Occipital lobe (tissue), 2 donors: ENCODE data around the gene CHST15. TPM values are rescaled to one million over a fixed set of nuclear protein-coding genes. Genes with fewer than 3 reads are reported as not detected.

Experiments
- DNase-seq: peaks from one replicate; lab custom pipeline; 2025; lab: John Stamatoyannopoulos, UW
- total RNA-seq: library from RNA; depleted of rRNA; stranded (reverse); fragments of >200 nt; gene quantifications from one replicate; pipeline ENCODE4 v1.2.3, GENCODE V29; 2014

Gene CHST15
- total RNA-seq, 1 donor from 2014 or later: 58.6 TPM

DNA sequence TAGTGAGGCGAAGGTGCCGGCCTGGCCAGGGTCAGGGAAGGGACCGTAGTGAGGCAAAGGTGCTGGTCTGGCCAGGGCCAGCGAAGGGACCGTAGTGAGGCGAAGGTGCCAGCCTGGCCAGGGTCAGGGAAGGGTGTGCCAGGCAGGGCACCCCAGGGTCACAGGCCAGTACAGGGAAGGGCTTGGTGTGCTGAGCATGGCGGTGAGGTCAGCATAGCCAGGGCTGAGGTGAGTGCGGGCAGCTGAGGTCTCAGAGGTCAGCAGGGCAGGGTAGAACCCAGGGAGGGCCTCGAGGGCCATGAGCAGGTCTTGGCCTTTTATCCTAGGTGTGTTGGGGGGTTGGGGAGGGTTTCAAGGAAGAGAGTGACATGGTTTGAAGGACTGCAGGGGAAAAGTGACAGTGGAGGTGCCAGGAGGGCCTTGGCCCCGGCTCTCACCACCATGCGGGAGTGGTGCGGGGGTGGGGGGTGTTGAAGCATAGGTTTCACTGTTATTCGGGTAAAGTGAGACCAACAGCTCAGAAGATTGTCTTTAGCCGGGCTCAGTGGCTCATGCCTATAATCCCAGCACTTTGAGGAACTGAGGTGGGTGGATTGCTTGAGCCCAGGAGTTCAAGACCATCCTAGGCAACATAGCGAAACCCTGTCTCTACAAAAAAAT lies 93.3 kb downstream of the CHST15 start:
- DNase-seq: no peak

DNA sequence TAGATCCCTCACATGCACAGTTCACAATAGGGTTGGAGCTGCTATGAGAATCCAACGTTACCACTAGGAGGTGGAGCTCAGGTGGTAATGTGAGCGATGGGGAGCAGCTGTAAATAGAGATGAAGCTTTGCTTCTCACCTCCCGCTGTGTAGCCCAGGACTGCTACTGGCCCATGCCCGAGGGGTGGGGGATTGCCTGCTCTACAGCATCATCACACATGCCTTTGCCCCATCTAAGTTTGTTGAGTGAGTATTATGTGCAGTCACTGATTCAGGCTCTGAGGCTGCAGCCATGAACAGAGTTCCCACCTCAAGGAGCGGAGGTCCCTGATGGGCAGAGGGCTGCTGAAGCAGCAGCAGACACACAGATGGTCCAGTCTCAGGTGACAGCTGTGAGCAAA lies 94.1 kb downstream of the CHST15 start:
- no peak for DNase-seq

DNA sequence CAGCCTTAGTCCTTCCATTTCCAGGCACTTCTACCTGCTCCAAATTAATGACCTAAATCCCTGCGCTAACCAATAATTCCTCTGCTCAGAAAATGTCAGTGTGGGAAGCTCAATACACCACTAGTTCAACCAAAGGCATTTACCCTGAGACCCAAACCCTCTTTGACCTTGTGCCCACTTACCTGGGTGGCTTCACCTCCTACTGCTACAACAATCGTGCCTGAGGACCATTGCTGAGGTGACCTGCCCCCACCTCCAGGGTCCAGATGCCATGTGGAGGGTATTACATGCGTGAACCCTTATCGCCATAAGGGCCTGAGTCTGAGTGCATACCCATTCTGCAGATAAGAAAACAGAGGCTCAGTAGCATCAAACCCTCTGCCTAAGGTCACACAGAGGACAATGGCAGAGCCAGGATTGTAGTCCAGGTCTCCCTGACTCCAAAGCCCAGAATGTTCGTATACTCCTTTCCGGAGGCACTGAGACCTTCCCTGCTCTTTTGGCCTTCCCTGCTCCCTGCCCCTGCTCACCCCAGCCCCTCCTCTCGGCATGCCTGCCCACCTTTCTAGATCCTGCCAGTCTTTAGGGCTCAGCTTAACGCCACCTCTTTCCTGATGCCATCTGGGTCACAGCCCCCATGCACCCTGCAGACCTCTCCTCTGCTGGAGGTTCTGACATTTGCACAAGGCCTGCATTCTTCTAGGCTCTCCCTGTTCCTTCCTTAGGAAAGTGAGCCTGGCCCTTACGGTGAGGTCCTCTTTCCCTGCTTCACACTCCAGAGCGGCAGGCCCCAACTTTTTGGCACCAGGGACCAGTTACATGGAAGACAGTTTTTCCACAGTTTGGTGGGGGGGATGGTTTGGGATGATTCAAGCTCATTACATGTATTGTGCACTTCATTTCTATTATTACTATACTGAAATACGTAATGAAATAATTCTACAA lies 94.9 kb downstream of the CHST15 start:
- no peak for DNase-seq

DNA sequence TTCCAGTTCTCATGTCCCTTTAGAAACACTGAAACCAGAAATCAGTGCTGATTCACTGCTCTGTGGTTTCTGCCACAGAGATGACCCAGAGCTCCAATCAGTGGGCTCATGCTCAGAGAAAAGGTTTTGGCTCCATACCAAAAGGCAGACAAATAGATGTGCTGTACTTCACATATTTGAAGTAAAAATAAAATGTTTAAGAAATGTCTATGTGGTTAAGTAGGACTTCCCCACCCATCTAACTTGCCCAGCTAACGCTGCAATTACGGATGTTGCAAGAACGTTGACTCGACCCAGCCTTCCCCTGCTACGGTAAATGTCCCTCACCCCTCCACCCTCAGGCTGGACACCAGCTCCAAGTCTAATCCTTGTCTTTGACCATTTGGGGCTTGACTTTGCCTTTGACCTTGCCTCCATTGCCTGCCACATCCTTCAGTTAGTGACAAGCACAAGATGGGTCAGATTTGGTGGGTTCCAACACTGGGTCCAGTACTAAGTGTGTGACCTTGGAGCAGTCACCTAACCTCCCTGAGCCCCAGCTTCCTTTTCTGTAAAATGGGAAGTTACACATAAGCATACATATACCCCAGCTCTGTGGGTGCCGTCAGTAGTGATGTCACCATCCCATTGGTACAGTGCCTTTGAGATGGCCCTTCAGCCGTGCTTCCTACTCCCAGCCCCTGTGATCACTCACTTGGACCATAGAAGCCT lies 95.8 kb downstream of the CHST15 start:
- DNase-seq: no peak

DNA sequence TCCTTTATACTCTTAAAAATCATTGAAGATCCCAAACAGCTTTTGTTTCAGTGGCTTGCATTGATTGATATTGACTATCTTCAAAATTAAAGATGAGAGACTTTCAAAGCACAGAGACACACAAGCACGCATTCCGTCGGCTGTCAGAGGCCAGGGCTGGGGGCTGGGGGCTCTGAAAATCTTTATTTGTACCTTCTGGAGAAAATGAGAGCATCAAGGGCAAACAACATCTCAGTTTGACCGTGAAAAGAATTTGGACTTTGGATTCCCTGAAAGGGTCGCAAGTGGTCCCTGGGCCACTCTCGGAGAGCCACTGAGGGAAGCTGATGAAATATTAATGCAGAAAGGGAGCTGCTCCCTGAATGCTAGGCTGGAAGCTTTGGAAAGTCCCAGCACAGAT lies 96.4 kb downstream of the CHST15 start:
- DNase-seq: no peak

DNA sequence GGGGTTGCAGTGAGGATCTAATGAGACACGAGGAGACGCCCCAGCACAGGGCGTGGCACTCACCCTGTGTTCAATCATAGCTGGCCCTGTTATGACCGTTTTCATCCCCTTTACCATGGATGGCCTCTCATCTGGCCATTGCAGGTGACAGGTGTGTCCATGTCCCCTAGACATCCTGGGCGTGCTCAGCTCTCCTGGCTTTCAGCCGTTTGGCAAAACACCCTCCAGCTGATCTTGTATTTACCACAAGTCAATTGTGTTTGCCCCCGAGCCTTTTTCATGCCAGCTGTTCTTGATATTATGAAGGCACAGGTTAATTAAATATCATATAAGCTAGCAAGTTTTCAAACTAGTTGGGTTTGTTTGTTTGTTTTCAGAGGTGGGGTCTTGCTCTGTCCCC lies 97.1 kb downstream of the CHST15 start:
- DNase-seq: no peak

DNA sequence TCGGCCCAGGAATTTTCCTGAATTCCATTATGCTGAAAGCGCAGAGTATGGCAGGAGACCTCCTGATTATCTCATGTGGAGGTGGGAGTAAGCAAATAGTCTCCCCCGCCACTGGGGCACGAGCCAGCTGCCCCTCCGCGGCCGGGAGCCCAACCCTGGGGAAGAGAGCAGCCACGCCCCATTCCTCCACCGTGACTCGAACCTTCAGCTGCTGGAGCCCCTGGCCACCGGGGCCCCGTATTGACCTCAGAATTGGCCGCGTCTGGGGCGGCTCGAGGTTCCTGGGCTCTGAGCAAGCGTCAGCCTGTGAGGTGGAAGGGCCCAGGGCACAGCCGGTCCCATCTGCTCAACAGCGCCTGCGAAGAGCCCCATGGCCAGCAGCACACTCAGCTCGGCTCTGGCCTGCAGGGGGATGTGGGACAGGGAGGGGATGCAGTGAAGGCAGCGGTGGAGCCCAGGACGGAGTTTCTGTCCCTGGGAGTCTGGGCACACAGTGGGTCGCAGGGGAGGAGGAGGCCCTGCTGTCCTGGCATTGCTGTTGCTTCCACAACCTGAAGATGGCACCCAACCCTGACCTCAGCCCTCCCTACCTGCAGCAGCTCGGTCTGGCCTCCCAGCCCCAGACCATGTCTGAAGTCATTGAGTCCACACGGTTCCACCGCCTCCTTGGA lies 97.8 kb downstream of the CHST15 start:
- DNase-seq: no peak

DNA sequence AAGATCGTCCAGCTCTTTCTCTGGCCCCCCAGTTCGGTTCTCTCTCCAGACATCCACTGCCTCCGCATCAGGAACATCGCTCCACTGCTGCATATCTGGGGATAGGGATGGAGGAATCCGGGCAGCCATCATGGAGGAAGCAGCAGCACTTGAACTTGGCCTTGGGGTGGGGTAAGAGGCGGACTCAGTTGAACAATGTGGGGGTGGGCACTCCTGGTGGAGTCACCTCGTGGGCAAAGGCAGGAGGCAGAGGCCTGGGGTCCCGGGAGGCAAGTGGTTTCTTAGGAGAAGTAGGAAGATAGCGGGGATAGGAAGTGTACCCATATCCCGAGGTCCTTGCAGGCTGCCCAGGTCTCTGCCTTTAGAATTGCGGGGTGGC lies 98.3 kb downstream of the CHST15 start:
- DNase-seq: no peak

DNA sequence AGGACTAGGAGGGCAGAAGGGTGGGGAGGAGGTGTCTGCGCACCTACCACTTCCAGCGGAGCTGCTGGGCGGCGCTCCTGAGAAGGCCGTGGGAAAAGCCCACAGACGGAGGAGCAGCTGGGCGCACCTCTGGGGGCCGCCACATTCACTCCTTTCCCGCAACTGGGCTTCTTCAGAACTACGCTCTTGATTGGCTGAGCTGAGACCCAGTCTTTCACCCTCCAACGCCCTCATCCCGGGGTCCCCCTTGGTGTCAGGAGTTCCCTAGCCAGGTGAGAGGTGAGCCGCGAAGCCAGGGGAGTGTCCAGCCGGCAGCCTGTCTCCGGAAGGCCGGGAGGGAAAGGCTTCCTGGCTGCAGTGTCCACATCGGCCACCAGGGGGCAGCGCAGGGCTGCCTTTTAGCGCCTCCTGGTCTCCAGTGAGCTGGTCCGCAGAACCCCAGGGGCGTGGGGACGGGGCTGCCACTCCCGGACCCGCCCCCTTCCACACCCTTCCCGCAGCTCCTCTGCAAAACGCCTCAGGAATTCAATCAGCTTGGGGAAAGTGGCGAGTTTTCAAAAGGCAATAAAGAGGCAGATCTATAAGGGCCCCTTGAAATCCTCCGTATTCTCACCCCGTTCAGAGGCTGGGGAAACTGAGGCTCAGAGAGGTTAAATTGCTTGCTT lies 98.8 kb downstream of the CHST15 start:
- DNase-seq: peak; percentile 57

DNA sequence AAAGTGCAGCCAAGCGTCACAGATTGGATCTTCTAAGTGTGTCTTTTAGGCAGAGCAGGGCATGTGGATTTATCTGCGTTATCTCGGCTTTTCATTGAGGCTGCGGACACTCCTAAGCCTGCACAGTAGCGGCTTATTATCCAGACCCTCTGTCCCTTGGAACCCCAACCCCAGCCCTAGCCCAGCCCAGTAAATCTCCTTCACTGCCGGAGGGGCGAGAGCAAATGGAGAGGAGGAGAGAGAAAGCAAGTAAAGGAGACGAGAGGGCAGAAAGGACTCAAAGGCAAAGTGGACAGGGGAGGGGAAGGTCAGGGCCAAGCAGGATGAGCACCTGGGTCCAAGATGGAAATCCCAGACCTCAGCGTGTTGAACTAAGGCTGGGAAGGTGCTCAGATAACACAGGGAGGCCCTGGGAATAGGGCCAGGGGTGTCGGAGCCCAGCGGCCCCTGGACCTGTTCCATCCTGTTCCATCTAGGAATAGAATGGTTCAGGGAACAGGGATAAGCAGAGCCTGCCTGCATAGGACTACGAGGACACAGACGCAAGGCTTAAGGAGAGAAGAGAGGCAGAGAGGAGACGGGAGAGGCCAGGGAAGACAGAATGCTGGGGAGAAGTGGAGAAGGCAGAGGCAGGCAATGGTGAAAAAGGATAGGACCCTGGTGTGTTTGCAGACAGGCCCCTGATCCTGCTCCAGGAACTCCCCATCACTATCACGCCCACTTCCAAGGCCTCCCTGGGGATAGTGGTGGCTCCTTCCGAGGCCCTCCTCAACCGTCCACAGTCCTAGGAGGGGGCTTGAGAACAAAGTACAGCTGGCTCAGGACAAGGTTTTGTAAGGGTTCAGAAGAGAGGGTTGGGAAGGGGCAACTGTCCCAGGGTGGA lies 99.6 kb downstream of the CHST15 start:
- DNase-seq: no peak

DNA sequence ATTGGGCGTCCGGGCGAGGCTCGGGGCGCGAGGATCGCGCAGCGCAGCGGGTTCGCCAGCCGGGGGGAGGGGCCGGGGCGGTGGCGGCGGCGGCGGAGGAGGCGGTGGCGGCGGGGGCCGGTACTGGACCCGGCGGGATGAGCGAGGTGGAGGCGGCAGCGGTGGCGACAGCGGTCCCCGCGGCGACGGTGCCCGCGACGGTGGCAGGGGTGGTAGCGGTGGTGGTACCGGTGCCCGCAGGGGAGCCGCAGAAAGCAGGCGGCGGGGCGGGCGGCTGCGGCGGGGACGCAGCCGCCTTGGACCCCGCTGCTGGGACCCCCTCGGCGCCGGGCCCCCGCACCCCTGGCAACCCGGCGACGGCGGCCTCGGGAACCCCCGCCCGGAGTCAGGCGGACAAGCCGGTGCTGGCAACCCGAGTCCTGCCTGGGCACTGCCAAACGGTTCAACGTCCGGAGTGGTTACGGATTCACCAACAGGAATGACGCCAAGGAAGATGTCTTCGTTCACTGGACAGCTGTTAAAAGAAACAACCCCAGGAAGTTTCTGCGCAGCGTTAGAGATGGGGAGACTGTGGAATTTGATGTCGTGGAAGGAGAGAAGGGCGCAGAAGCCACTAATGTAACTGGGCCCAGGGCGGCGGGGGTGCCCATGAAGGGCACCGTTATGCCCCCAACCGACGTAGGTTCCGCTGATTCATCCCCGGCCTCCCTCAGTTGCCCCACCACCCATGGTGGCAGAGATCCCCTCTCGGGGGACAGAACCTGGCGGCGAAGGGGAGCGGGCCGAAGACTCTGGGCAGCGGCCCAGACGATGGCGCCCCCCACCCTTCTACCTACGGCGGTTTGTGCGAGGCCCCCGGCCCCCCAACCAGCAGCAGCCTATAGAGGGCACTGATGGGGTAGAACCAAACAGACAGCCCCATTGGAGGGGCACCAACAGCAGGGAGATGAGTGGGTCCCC lies 101.5 kb downstream of the CHST15 start:
- no peak for DNase-seq

DNA sequence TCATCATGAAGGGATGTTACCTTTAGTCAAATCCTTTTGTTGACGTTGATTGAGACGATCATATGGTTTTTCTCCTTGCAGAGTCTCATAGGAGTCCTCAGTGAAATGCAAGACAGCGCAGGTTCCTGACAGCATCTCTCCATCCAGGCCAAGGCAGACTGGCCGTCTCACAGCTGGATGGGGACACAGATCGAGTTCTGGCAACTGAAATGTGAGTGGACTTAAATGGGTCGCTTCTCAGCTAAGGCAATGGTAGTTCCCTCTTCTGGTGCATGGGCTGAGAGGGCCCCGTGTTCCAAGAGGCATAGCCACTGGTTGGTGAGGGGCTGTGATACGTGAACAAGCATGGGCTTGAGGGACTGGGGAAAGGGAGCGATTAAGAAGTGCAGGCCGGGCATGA lies 102.5 kb downstream of the CHST15 start:
- no peak for DNase-seq

DNA sequence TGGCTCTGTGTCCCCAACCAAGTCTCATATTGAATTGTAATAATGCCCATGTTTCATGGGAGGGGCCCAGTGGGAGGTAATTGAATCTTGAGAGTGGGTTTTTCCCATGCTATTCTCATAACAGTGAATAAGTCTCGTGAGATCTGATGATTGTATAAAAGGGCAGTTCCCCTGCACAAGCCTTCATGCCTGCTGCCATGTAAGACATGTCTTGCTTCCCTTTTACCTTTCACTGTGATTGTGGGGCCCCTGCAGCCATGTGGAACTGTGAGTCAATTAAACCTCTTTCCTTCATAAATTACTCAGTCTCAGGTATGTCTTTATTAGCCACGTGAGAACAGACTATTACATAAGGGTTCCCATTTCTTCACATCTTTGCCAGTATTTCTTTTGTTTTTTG lies 104.7 kb downstream of the CHST15 start:
- no peak for DNase-seq

DNA sequence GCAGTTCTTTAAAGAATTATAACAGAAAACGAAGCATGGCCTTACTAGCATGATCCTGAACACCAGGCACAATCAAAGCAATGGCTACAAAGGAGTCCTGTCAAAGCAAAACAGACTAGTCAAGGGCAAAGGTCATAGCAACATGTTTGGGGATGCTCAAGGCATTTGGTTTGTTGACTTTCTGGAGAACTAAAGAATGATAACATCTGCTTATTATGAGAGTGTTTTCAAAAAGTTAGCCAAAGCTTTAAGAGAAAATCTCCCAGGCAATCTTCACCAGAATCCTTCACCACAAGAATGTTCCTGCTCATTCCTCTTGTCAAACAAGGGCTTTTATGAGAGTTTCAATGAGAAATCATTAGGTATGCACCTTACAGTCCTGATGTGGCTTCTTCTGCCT lies 106.7 kb downstream of the CHST15 start:
- DNase-seq: no peak

DNA sequence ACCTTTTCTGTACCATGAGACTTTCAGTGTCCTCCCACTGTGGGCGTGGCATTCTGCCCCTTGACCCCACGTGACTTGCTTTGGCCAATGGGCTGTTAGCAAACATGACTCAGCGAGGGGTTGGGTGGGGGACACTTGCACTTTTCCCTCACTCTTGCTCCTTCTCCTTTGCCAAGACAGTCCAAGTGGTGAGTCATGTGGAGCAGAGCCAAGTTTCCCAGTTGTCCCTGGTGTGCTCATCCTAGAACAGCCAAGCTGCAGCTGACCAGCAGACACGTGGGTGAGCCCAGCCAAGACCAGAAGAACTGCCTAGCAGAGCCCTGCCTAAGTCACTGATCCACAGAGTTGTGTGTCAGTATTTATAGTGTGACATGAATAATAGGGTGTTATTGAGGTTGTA lies 119.0 kb downstream of the CHST15 start:
- no peak for DNase-seq

DNA sequence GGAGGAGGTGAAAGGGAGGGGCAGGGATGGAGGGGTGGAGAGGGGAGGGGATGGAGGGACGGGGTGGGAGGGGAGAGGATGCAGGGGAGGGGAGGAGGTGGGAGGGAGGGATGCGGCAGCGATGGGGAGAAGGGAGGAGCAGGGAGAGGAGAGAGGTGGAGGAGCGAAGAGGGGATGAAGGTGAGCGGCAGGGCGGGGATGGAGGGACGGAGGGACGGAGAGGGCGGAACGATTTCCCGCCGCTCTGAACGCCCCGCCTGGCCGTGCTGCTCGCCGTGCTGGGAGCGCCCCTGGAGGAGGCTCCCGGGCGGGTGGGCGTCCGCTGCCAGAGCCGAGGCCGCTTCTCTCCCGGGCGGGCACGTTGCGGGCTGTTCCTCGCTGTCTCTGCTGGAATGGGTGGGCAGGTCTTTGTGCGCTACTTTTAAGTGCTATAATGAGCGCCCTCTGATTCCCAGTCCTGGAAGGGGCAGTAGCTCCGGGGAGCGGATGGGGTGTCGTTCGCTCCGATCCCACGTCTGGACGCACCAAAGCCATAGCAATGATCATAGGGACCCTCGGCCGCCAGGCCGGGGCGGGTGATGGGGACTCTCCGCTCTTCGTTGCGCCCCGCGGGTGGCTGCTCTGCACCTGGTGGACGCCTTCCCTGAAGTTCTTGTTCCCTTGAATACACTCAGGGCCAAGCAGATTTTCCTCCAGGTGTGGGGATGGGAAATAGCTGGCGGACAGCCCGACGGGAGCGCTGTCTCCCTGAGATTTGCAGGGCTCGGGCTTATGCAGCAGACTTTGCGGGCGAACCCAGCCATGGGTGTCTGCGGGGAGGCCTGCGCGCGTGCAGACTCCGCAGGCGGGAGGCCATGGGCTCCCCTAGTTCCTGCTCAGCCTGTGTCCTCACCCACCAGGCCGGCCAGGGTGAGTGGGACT lies 120.7 kb downstream of the CHST15 start:
- DNase-seq: no peak

DNA sequence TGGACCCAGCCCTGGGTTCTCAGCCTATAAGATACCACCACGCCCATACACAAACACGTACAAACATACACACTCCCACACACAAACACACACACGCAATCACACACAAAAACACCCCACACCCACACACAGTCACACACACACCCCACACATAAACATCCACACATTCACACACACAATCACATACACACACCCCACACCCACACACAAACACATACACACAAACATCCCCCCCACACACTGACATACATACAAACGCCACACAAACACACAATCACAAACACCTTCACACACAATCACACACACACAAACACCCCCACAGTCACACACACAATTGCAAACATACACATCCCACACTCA lies 122.5 kb downstream of the CHST15 start:
- no peak for DNase-seq
